K562 (cell line): ENCODE data around the gene TRIM40. TPM values are rescaled to one million over a fixed set of nuclear protein-coding genes. Genes with fewer than 3 reads are reported as not detected.

Experiments
- E2F6 ChIP-seq, 2 experiments: IDR thresholded peaks; 2 replicates each; pipeline ENCODE4 v1.6.1; 2011; ENCODE audit warnings: borderline replicate concordance in 1 of 2, control low read depth in 1 of 2, low read depth in 1 of 2, low read length in 1 of 2, mild to moderate bottlenecking in 1 of 2, mixed read lengths in 1 of 2, moderate library complexity in 1 of 2; ENCODE audit not compliant: insufficient read depth in 1 of 2, insufficient read length in 1 of 2, poor library complexity in 1 of 2, severe bottlenecking in 1 of 2; ENCODE audit errors: extremely low read depth in 1 of 2
- HMGN3 ChIP-seq: IDR thresholded peaks from 2 replicates; pipeline ENCODE4 v1.6.1; 2011; ENCODE audit warnings: borderline replicate concordance, low read depth, mild to moderate bottlenecking, mixed read lengths, low read length; ENCODE audit not compliant: insufficient read length; ENCODE audit errors: extremely low read depth
- KDM5B ChIP-seq: fragments of 200-600 bp; sonication (generic); IDR thresholded peaks from 2 replicates; pipeline ENCODE4 v1.6.1; 2012; ENCODE audit warnings: low read depth, mild to moderate bottlenecking, moderate library complexity, low read length, control low read depth, inconsistent platforms; ENCODE audit not compliant: insufficient replicate concordance
- MBD2 ChIP-seq: sonication (generic); IDR thresholded peaks from 2 replicates; pipeline ENCODE4 v1.6.1; 2016; ENCODE audit warnings: low read depth, borderline replicate concordance
- NR3C1 ChIP-seq: sonication (generic); formaldehyde crosslinking; IDR thresholded peaks from 2 replicates; pipeline ENCODE4 v1.8.1; 2022; ENCODE audit warnings: missing genetic modification reagents
- NRF1 ChIP-seq, 2 experiments: fragments of 450-650 bp; IDR thresholded peaks in 1 of 2; conservative IDR thresholded peaks in 1 of 2; 2 replicates each; pipeline ENCODE4 v1.6.1; 2014; ENCODE audit warnings: mild to moderate bottlenecking in 2 of 2
- PRDM10 ChIP-seq: fragments of 450-650 bp; IDR thresholded peaks from 2 replicates; pipeline ENCODE4 v1.6.1; 2018; ENCODE audit not compliant: partially characterized antibody
- RBFOX2 ChIP-seq: fragments of 200-400 bp; formaldehyde crosslinking; IDR thresholded peaks from 2 replicates; pipeline ENCODE4 v1.6.1; 2017; ENCODE audit warnings: low read depth, mild to moderate bottlenecking, low read length, moderate library complexity
- SRF ChIP-seq, 2 experiments: fragments of 250-450, 450-650 bp in 1 of 2; sonication (Bioruptor Pico) in 1 of 2; sonication (generic) in 1 of 2; formaldehyde crosslinking; IDR thresholded peaks; 2 replicates each; pipeline versions ENCODE4 v1.5.0 to v1.5.1; 2020 to 2022; ENCODE audit warnings: mild to moderate bottlenecking in 1 of 2, missing genetic modification reagents in 1 of 2
- TBP ChIP-seq: optimal IDR thresholded peaks from 2 replicates; pipeline ENCODE3; 2011; ENCODE audit warnings: low read depth, low read length, improper control_type of control experiment
- TGIF2 ChIP-seq: sonication (generic); formaldehyde crosslinking; IDR thresholded peaks from 2 replicates; pipeline ENCODE4 v1.8.1; 2022; ENCODE audit warnings: mild to moderate bottlenecking, missing genetic modification reagents, moderate library complexity
- THAP12 ChIP-seq: fragments of 250-450 bp; sonication (Bioruptor Pico); IDR thresholded peaks from 2 replicates; pipeline ENCODE4 v1.9.0; 2021; ENCODE audit warnings: mild to moderate bottlenecking, inconsistent platforms
- VEZF1 ChIP-seq: fragments of 200-800 bp; sonication (Bioruptor generic); IDR thresholded peaks from 2 replicates; pipeline ENCODE4 v1.6.1; 2017; ENCODE audit warnings: missing genetic modification characterization, missing compliant biosample characterization
- ZFP36 ChIP-seq: fragments of 150-350 bp; IDR thresholded peaks from 2 replicates; pipeline ENCODE4 v1.6.1; 2018; ENCODE audit warnings: low read length, low read depth; ENCODE audit not compliant: partially characterized antibody
- ZNF511 ChIP-seq: sonication (generic); formaldehyde crosslinking; IDR thresholded peaks from 2 replicates; pipeline ENCODE4 v1.8.0; 2022; ENCODE audit warnings: mild to moderate bottlenecking, missing genetic modification reagents
- polyA plus RNA-seq, 8 experiments: library from polyadenylated mRNA; depleted of rRNA in 4 of 8; stranded (reverse) in 5 of 8; unstranded in 3 of 8; fragments of >200 nt; fragmentation: Nextera tagmentation in 2 of 8; fragmentation: Illumina TruSeq in 1 of 8; extraction: Ambion mirVana in 2 of 8; extraction: Trizol in 1 of 8; gene quantifications; 2 replicates each; pipeline versions ENCODE4 v1.2.1 to v1.2.3, GENCODE V29; 2011 to 2014; ENCODE audit warnings: inconsistent platforms in 1 of 8, missing spikeins in 1 of 8
- total RNA-seq, 7 experiments: library from RNA; depleted of rRNA in 6 of 7; stranded (reverse); fragments of >200 nt in 6 of 7; fragmentation: Illumina TruSeq in 2 of 7; extraction: Trizol in 2 of 7; gene quantifications; 2 replicates each; pipeline versions ENCODE4 v1.2.1 to v1.2.3, GENCODE V29; 2011 to 2021; ENCODE audit warnings: low replicate concordance in 1 of 7

The TRIM40 gene
- total and polyA plus RNA-seq, 9 of the 15 experiments (the other 6 are each of a cell fraction or from before 2014, with no cell fraction given), result 0.04 to 0.08 TPM; not detected in 7

- TF ChIP-seq TGIF2 (CRISPR knock-in tag), result no peak
- TF ChIP-seq VEZF1 (CRISPR knock-in tag), result no peak
- TF ChIP-seq PRDM10, result peak; percentile 92
- TF ChIP-seq E2F6 (IDR thresholded peaks at IDR 0.05; ENCODE audit: borderline replicate concordance in 1 of 2, extremely low read depth in 1 of 2, insufficient read depth in 1 of 2, insufficient read length in 1 of 2, low read depth in 1 of 2, low read length in 1 of 2, poor library complexity in 1 of 2, severe bottlenecking in 1 of 2), result peak; percentile 33 to 79
- TF ChIP-seq SRF (CRISPR knock-in tag; IDR thresholded peaks at IDR 0.05), result peak in 1 of 2 experiments; percentile 60; a peak in 2 of 4 replicates
- TF ChIP-seq MBD2, result no peak
- TF ChIP-seq THAP12 (CRISPR knock-in tag), result 0 out of 2 replicates have a peak, but pooled peaks have one; percentile 29
- peak; percentile 72 for TF ChIP-seq RBFOX2
- peak; percentile 67; the same call in 1 of the 2 replicates for TF ChIP-seq ZNF511
- peak; percentile 18 for TF ChIP-seq KDM5B
- TF ChIP-seq NRF1 (conservative IDR thresholded peaks at IDR 0.05 in 1 of 2, IDR thresholded peaks at IDR 0.05 in 1 of 2), result peak; percentile 71 to 78
- TF ChIP-seq HMGN3, result peak; percentile 65
- TF ChIP-seq NR3C1 (CRISPR knock-in tag), result no peak
- TF ChIP-seq ZFP36, result peak; percentile 42
- peak; percentile 54 for TF ChIP-seq TBP
Observed at GRCh38 chr6:30101444-30102413, 34.2 kb upstream of the TRIM40 start (continued).
